ENCODE data around the gene CCDC183.
"Not testable (repeated sequence)": the region's sequence is repeated elsewhere in the genome, so short reads cannot be mapped to it uniquely, and the experiment has no call there.

Gene CCDC183

GRCh38 chr9:136760834-136761544, 35.1 kb upstream of the CCDC183 start:
- DNase-seq: peak; percentile 52

- DNase-seq: no peak
Observed at GRCh38 chr9:136761545-136761981, 34.6 kb upstream of the CCDC183 start.

- no peak for DNase-seq
Observed at GRCh38 chr9:136762221-136762691, 33.9 kb upstream of the CCDC183 start.

- peak; percentile 70 for DNase-seq
Observed at GRCh38 chr9:136762915-136763648, 33.1 kb upstream of the CCDC183 start.

GRCh38 chr9:136763649-136764035, 32.5 kb upstream of the CCDC183 start:
- no peak for DNase-seq

GRCh38 chr9:136764301-136764891, 31.7 kb upstream of the CCDC183 start, which contains the start of gene LCN15:
TSS of gene LCN15 (minus strand) at chr9:136764518. CDS start at chr9:136764488, 30 bp downstream.
- no peak for DNase-seq

GRCh38 chr9:136765041-136765440, 31.1 kb upstream of the CCDC183 start:
- no peak for DNase-seq

GRCh38 chr9:136765745-136766409, 30.3 kb upstream of the CCDC183 start:
- DNase-seq: not testable (repeated sequence)

- peak; percentile 55 for DNase-seq
Observed at GRCh38 chr9:136766410-136767120, 29.6 kb upstream of the CCDC183 start.

- peak; percentile 66 for DNase-seq
Observed at GRCh38 chr9:136769710-136770191, 26.4 kb upstream of the CCDC183 start.

- no peak for DNase-seq
Observed at GRCh38 chr9:136771907-136772415, 24.2 kb upstream of the CCDC183 start.

- peak; percentile 47 for DNase-seq
Observed at GRCh38 chr9:136773386-136774044, 22.6 kb upstream of the CCDC183 start.

- no peak for DNase-seq
Observed at GRCh38 chr9:136774416-136775045, 21.6 kb upstream of the CCDC183 start.

- DNase-seq: no peak
Observed at GRCh38 chr9:136775191-136775590, 20.9 kb upstream of the CCDC183 start.

GRCh38 chr9:136776947-136777346, 19.2 kb upstream of the CCDC183 start:
- DNase-seq: no peak

GRCh38 chr9:136777359-136777758, 18.8 kb upstream of the CCDC183 start:
- no peak for DNase-seq

GRCh38 chr9:136779808-136780207, 16.3 kb upstream of the CCDC183 start:
- DNase-seq: no peak

GRCh38 chr9:136782452-136782851, 13.7 kb upstream of the CCDC183 start:
- no peak for DNase-seq

GRCh38 chr9:136784249-136784996, 11.7 kb upstream of the CCDC183 start:
- peak; percentile 41 for DNase-seq

GRCh38 chr9:136784997-136785361, 11.2 kb upstream of the CCDC183 start:
- DNase-seq: peak; percentile 49

Data from activated CD4-positive, alpha-beta T cell treated with anti-CD3 and anti-CD28 coated beads, Interleukin-2, Interleukin-6, amounts not matched to agents 100 ng/mL and 50 ng/mL, durations not matched to agents 16 hours and 8 hours (primary cell).